Fibroblast of lung (primary cell): ENCODE measurements around the gene DNAJC13. TPM values are rescaled to one million over a fixed set of nuclear protein-coding genes. Genes with fewer than 3 reads are reported as not detected.
A peak's percentile ranks its signal among the peaks of the same experiment; 100 is the strongest.
"Not testable (repeated sequence)": the region's sequence is repeated elsewhere in the genome, so short reads cannot be mapped to it uniquely, and the experiment has no call there.

Experiments used
- DNase-seq, 2 donors: peaks; one replicate each; pipeline versions ENCODE4 v3.0.0 to v3.0.0-alpha.2; 2010; ENCODE audit warnings: low read depth in 2 of 2
- H2AFZ ChIP-seq: 2 replicates; pipeline ENCODE4 v1.5.1; 2012; ENCODE audit warnings: low read length, control low read depth, inconsistent platforms
- H3K27ac ChIP-seq: 2 replicates; pipeline ENCODE4 v1.5.1; 2011; ENCODE audit warnings: low read length, control low read depth; ENCODE audit not compliant: insufficient read depth
- H3K27me3 ChIP-seq: 2 replicates; pipeline ENCODE4 v1.5.1; 2011; ENCODE audit warnings: mild to moderate bottlenecking, low read length; ENCODE audit not compliant: control insufficient read depth, insufficient read depth
- H3K36me3 ChIP-seq: 2 replicates; pipeline ENCODE4 v1.5.1; 2011; ENCODE audit warnings: low read length; ENCODE audit not compliant: control insufficient read depth, insufficient read depth
- H3K4me1 ChIP-seq: 2 replicates; pipeline ENCODE4 v1.5.1; 2011; ENCODE audit warnings: low read length; ENCODE audit not compliant: control insufficient read depth, insufficient read depth; ENCODE audit errors: extremely low read depth
- H3K4me2 ChIP-seq: 2 replicates; pipeline ENCODE4 v1.5.1; 2011; ENCODE audit warnings: low read length, control low read depth; ENCODE audit not compliant: insufficient read depth; ENCODE audit errors: extremely low read depth
- H3K4me3 ChIP-seq, 4 experiments: fragments of 200-600 bp in 1 of 4; sonication (generic) in 1 of 4; replicated peaks in 1 of 4; 2 replicates each; pipeline ENCODE4 v1.5.1; 2011 to 2016; ENCODE audit warnings: low read length in 4 of 4, low read depth in 3 of 4, mild to moderate bottlenecking in 3 of 4, control low read depth in 2 of 4, inconsistent platforms in 1 of 4, mixed read lengths in 1 of 4; ENCODE audit not compliant: insufficient read depth in 1 of 4; ENCODE audit errors: control extremely low read depth in 1 of 4
- H3K79me2 ChIP-seq: 2 replicates; pipeline ENCODE4 v1.5.1; 2012; ENCODE audit warnings: mild to moderate bottlenecking, low read length, inconsistent platforms; ENCODE audit not compliant: control insufficient read depth, insufficient read depth
- H3K9ac ChIP-seq: 2 replicates; pipeline ENCODE4 v1.5.1; 2011; ENCODE audit warnings: mild to moderate bottlenecking, low read length, control low read depth; ENCODE audit not compliant: insufficient read depth
- H3K9me3 ChIP-seq: 2 replicates; pipeline ENCODE4 v1.5.1; 2012; ENCODE audit warnings: low read depth, low read length; ENCODE audit not compliant: control insufficient read depth, insufficient read depth
- H4K20me1 ChIP-seq: 2 replicates; pipeline ENCODE4 v1.5.1; 2011; ENCODE audit warnings: low read length; ENCODE audit not compliant: control insufficient read depth, insufficient read depth; ENCODE audit errors: extremely low read depth
- CTCF ChIP-seq, 2 donors: IDR thresholded peaks in 1 of 2; conservative IDR thresholded peaks in 1 of 2; 1 replicate in 1 of 2; 2 replicates in 1 of 2; pipeline ENCODE4 v1.5.1; 2011 to 2012; ENCODE audit warnings: low read length in 2 of 2, control low read depth in 1 of 2, inconsistent platforms in 1 of 2, low read depth in 1 of 2, mild to moderate bottlenecking in 1 of 2
- EZH2 ChIP-seq: IDR thresholded peaks from 2 replicates; pipeline ENCODE4 v1.5.1; 2012; ENCODE audit warnings: low read length, control low read depth, mild to moderate bottlenecking; ENCODE audit errors: missing control alignments
- polyA plus RNA-seq, 2 donors: library from polyadenylated mRNA; depleted of rRNA in 1 of 2; stranded (reverse) in 1 of 2; unstranded in 1 of 2; fragments of >200 nt; gene quantifications; 2 replicates each; pipeline ENCODE4 v1.2.1, GENCODE V29; 2011 to 2012; ENCODE audit warnings: missing spikeins in 1 of 2
- total RNA-seq: library from RNA; depleted of rRNA; stranded (reverse); fragments of >200 nt; gene quantifications from 2 replicates; pipeline ENCODE4 v1.2.1, GENCODE V29; 2014

DNAJC13 gene
- total and polyA plus RNA-seq, 2 donors (not counting 1 experiment from before 2014, with no cell fraction given): 56.3 to 89.0 TPM

GRCh38 chr3:132396255-132396654, 21.0 kb upstream of the DNAJC13 start:
- TF ChIP-seq CTCF (conservative IDR thresholded peaks at IDR 0.05 in 1 of 2, IDR thresholded peaks at IDR 0.05 in 1 of 2; ENCODE audit: low read depth in 1 of 2, low read length in 2 of 2) (no peak), EZH2 (no peak)
- H3K9me3 ChIP-seq: no peaks in the 10 kb centered on the region

DNA sequence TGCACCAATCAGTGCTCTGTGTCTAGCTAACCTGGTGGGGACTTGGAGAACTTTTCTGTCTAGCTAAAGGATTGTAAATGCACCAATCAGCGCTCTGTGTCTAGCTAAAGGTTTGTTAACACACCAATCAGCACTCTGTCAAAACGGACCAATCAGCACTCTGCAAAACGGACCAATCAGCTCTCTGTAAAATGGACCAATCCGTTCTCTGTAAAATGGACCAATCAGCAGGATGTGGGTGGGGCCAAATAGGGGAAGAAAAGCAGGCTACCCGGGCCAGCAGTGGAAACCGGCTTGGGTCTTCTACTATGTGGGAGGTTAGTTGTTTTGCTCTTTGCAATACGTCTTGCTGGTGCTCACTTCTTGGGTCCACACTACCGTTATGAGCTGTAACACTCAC, 20.5 kb upstream of the DNAJC13 start:
- not testable (repeated sequence) for H3K27me3 ChIP-seq, H4K20me1 ChIP-seq, H3K9ac ChIP-seq, H3K27ac ChIP-seq, H3K79me2 ChIP-seq, H3K36me3 ChIP-seq, H3K4me1 ChIP-seq, DNase-seq, H3K4me3 ChIP-seq, H3K9me3 ChIP-seq, H3K4me2 ChIP-seq, H2AFZ ChIP-seq

More at GRCh38 chr3:132396255-132396654, 21.0 kb upstream of the DNAJC13 start:
- no peak overlapping the region for H3K4me2 ChIP-seq
- no peaks in the 10 kb centered on the region for H3K4me1 ChIP-seq
- no peak overlapping the region for H3K4me3 ChIP-seq
- no peaks in the 10 kb centered on the region for H4K20me1 ChIP-seq
- no peaks in the 10 kb centered on the region for H3K79me2 ChIP-seq
- DNase-seq: no peak
- H3K9ac ChIP-seq: no peak overlapping the region
- H3K27me3 ChIP-seq: no peaks in the 10 kb centered on the region
- no peaks in the 10 kb centered on the region for H3K36me3 ChIP-seq
- no peak overlapping the region for H2AFZ ChIP-seq
- H3K27ac ChIP-seq: no peak overlapping the region

- Histone ChIP-seq H4K20me1 (no peaks in the 10 kb centered on the region), H3K36me3 (no peaks in the 10 kb centered on the region), H3K27ac (no peak overlapping the region), H3K4me3 (no peak overlapping the region), H3K9me3 (no peaks in the 10 kb centered on the region), H3K27me3 (no peaks in the 10 kb centered on the region), H3K4me2 (no peak overlapping the region), H3K4me1 (no peaks in the 10 kb centered on the region), H3K9ac (no peak overlapping the region), H3K79me2 (no peaks in the 10 kb centered on the region), H2AFZ (no peak overlapping the region)
- DNase-seq: peak; percentile 50 to 80
- TF ChIP-seq EZH2 (no peak), CTCF (conservative IDR thresholded peaks at IDR 0.05 in 1 of 2, IDR thresholded peaks at IDR 0.05 in 1 of 2; ENCODE audit: low read depth in 1 of 2, low read length in 2 of 2) (peak; percentile 93 to 95)
Measured at GRCh38 chr3:132399054-132399929, 18.0 kb upstream of the DNAJC13 start.
